HL-60 (cell line): ENCODE data around the gene GPR141.
A peak's percentile ranks its signal among the peaks of the same experiment; 100 is the strongest.

Source experiments
- DNase-seq, 2 experiments: peaks; one replicate each; pipeline ENCODE4 v3.0.0-alpha.2; 2010 to 2020; ENCODE audit warnings: low read depth in 1 of 2, low spot score in 1 of 2
- H3K27ac ChIP-seq: fragments of 250-450 bp; sonication (Bioruptor Pico); replicated peaks from 2 replicates; pipeline ENCODE4 v1.5.1; 2020; ENCODE audit warnings: mild to moderate bottlenecking, moderate library complexity
- H3K27me3 ChIP-seq: fragments of 250-450 bp; sonication (Bioruptor Pico); 2 replicates; pipeline ENCODE4 v1.5.1; 2021; ENCODE audit warnings: mild to moderate bottlenecking, moderate library complexity; ENCODE audit not compliant: insufficient read depth, poor library complexity, severe bottlenecking
- H3K4me3 ChIP-seq: replicated peaks from 2 replicates; pipeline ENCODE4 v1.5.1; 2011; ENCODE audit warnings: mild to moderate bottlenecking, control low read depth, low read length; ENCODE audit not compliant: insufficient read depth
- GABPA ChIP-seq: IDR thresholded peaks from 2 replicates; pipeline ENCODE4 v1.6.1; 2012; ENCODE audit warnings: low read depth
- POLR2AphosphoS5 ChIP-seq: IDR thresholded peaks from 2 replicates; pipeline ENCODE4 v1.6.1; 2012; ENCODE audit warnings: low read depth
- SPI1 ChIP-seq: IDR thresholded peaks from 2 replicates; pipeline ENCODE4 v1.6.1; 2012; ENCODE audit warnings: low read depth, mild to moderate bottlenecking, borderline replicate concordance
- TF ChIP-seq, protein P1 (sequence below): IDR thresholded peaks from 2 replicates; pipeline ENCODE4 v1.6.1; 2012; ENCODE audit warnings: low read depth; ENCODE audit not compliant: insufficient replicate concordance
- TF ChIP-seq, protein P2 (sequence below): IDR thresholded peaks from one replicate; pipeline ENCODE4 v1.5.1; 2011; ENCODE audit warnings: low read length, control low read depth, inconsistent platforms; ENCODE audit not compliant: insufficient read depth

Gene GPR141

DNA sequence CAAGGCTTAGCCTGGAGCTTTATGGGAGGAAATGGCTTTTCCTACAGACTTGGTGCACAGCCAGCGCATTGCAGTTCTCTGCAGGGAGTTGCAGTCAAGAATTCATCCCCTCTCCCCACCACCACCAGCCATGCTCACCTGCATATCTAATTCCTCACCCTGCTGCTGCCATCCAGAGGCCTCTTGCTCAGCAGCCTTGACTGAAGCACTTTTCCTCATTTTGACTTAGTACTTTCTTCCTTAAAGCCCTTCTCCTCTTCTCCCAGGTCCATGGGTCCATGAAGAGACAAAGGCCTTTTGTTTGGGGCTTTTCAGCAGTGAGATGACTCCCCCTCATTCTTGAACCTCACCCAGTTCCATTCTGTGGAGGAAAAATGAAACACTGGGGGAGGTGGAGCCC, 39.7 kb upstream of the GPR141 start:
- TF ChIP-seq SPI1 (no peak), GABPA (no peak), POLR2AphosphoS5 (no peak)
- TF ChIP-seq, protein P1, sequence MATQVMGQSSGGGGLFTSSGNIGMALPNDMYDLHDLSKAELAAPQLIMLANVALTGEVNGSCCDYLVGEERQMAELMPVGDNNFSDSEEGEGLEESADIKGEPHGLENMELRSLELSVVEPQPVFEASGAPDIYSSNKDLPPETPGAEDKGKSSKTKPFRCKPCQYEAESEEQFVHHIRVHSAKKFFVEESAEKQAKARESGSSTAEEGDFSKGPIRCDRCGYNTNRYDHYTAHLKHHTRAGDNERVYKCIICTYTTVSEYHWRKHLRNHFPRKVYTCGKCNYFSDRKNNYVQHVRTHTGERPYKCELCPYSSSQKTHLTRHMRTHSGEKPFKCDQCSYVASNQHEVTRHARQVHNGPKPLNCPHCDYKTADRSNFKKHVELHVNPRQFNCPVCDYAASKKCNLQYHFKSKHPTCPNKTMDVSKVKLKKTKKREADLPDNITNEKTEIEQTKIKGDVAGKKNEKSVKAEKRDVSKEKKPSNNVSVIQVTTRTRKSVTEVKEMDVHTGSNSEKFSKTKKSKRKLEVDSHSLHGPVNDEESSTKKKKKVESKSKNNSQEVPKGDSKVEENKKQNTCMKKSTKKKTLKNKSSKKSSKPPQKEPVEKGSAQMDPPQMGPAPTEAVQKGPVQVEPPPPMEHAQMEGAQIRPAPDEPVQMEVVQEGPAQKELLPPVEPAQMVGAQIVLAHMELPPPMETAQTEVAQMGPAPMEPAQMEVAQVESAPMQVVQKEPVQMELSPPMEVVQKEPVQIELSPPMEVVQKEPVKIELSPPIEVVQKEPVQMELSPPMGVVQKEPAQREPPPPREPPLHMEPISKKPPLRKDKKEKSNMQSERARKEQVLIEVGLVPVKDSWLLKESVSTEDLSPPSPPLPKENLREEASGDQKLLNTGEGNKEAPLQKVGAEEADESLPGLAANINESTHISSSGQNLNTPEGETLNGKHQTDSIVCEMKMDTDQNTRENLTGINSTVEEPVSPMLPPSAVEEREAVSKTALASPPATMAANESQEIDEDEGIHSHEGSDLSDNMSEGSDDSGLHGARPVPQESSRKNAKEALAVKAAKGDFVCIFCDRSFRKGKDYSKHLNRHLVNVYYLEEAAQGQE = no peak
- TF ChIP-seq, protein P2, sequence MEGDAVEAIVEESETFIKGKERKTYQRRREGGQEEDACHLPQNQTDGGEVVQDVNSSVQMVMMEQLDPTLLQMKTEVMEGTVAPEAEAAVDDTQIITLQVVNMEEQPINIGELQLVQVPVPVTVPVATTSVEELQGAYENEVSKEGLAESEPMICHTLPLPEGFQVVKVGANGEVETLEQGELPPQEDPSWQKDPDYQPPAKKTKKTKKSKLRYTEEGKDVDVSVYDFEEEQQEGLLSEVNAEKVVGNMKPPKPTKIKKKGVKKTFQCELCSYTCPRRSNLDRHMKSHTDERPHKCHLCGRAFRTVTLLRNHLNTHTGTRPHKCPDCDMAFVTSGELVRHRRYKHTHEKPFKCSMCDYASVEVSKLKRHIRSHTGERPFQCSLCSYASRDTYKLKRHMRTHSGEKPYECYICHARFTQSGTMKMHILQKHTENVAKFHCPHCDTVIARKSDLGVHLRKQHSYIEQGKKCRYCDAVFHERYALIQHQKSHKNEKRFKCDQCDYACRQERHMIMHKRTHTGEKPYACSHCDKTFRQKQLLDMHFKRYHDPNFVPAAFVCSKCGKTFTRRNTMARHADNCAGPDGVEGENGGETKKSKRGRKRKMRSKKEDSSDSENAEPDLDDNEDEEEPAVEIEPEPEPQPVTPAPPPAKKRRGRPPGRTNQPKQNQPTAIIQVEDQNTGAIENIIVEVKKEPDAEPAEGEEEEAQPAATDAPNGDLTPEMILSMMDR = no peak
- DNase-seq = peak in 1 of 2 experiments; percentile 26
- no peak overlapping the region for H3K4me3 ChIP-seq
- H3K27me3 ChIP-seq = no peaks in the 10 kb centered on the region
- H3K27ac ChIP-seq = peak overlapping the region; percentile 35

GRCh38 chr7:37645282-37646050, 38.1 kb upstream of the GPR141 start:
- no peaks in the 10 kb centered on the region for H3K27me3 ChIP-seq
- no peak overlapping the region for H3K4me3 ChIP-seq
- peak overlapping the region; percentile 13; the same call in 1 of the 2 replicates for H3K27ac ChIP-seq
- DNase-seq = peak in 1 of 2 experiments; percentile 41
- TF ChIP-seq GABPA (no peak), SPI1 (no peak), POLR2AphosphoS5 (no peak)
- TF ChIP-seq, protein P2 = no peak
- TF ChIP-seq, protein P1 = no peak

GRCh38 chr7:37656913-37657530, 26.5 kb upstream of the GPR141 start:
- H3K27ac ChIP-seq = no peak overlapping the region
- peak; percentile 75 for TF ChIP-seq SPI1
- TF ChIP-seq, protein P1 = no peak
- TF ChIP-seq, protein P2 = no peak
- no peak for TF ChIP-seq GABPA

More at GRCh38 chr7:37656913-37657530, 26.5 kb upstream of the GPR141 start:
- Histone ChIP-seq H3K4me3 (no peak overlapping the region), H3K27me3 (no peaks in the 10 kb centered on the region)
- DNase-seq = peak in 1 of 2 experiments; percentile 38
